HG03460 (cell line): Measurements from ENCODE around the gene ZCCHC24.
A peak's percentile ranks its signal among the peaks of the same experiment; 100 is the strongest.
"Not testable (repeated sequence)": the region's sequence is repeated elsewhere in the genome, so short reads cannot be mapped to it uniquely, and the experiment has no call there.

Experiments
- ATAC-seq: cut with Tn5 transposase; IDR thresholded peaks from one replicate; pipeline ENCODE4 v1.9.1; 2021; ENCODE audit not compliant: unreplicated experiment

The ZCCHC24 gene

GRCh38 chr10:79447249-79447648 is 1.8 kb upstream of the ZCCHC24 start:
- ATAC-seq: not testable (repeated sequence)

DNA sequence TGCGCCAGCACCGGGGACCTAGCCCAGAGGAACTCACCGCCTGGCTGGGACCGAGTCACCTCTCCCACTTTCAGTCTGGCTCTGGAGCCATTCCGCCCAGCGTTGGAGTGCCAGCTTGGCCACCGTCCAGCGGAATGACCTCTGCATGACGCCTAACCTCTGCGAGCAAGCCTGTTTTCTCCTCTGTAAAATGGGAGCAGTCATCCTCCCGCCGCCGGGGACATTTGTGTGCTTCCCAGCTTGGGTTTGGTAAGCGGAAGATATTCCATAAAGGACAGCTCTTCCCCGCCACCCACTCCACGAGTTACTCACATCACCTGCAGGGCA is 1.3 kb upstream of the ZCCHC24 start:
- no peak for ATAC-seq

GRCh38 chr10:79445977-79446757 is 743 bp upstream of the ZCCHC24 start:
- ATAC-seq: no peak

DNA sequence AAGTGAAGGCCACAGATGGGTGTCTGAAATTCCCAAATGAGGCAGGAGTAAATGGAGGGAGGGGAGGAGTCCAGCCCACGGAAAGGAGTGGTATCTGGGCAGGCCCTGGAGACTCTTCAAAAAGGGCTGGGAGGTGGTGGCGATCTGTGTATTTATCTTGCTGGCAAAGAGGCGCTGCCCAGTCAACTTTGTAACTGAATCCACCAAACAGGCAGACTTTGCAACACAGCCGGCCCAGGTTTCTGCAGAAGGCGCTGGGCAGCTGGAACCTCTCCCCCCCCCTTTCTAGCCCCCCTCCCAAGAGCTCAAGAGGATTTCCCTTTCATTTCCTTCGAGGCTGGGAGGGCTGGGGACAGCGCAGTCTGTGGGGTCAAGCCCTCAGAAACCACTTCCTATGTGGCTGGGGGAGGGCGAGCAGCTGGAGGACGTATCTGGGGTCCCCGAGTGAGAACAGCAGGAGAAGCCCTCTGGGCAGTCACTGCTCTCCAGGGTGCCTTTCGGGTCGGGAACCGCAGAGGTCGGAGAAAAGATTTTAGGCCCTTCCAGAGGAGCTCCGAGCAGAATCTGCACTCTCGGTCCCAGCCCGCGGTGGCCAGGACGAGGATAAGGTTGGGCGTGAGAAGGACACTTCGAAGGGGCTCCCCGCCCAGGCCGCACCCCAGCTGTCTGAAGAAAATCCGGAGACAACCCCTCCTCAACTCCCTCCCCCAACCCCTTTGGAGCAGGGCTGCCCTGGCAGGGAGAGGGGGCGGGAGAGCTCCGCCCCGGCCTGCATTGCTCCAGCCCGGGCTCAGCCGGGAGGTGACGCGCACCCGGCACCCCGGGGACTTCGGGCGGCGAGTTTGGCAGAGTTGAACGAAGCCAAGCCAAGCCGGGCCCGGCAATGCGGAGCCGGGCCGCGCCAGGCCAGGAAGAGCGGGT is 965 bp downstream of the ZCCHC24 start:
- ATAC-seq: peak; percentile 22

DNA sequence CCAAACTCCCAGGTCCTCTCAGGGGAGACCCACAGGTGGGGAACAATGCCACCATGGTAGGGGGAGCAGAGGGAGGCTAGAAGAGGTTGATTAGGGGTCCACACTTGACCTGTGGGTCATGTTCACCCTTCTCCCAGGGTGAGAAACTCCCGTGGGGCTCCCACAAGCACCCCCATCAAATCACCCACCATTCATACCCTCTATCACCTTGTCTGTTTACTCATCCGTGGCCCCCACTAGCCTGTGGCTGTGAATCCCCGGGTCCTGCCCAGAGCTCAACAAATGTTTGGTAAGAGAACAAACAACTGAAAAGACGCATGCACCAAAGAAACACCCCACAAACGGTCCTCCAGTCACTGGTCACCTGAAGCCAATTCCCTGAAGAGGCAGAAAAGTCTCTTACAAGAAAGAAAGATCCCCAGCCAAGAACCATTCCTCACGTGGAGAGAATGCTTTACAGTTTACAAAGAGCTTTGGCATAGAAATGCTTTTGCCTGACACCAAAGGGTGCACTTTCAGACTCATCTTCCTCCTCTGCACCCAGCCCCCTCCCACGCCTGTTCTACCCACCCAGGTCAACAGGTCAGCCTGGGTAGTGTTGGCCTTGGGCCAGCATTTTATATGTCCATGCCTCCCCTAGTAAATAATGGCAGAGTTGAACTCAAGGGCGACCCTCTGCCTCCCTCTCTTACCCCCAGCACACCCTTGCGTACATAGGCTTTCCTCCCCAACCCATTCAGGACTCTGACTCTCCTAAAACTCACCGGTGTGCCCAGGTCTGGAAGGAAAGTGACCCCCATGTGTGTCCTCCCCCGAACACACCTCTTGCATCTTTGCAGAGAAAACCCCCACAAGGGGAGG is 1.9 kb downstream of the ZCCHC24 start:
- no peak for ATAC-seq

GRCh38 chr10:79442171-79443040 is 3.0 kb downstream of the ZCCHC24 start:
- ATAC-seq: no peak

GRCh38 chr10:79441433-79441832 is 4.0 kb downstream of the ZCCHC24 start:
- no peak for ATAC-seq

DNA sequence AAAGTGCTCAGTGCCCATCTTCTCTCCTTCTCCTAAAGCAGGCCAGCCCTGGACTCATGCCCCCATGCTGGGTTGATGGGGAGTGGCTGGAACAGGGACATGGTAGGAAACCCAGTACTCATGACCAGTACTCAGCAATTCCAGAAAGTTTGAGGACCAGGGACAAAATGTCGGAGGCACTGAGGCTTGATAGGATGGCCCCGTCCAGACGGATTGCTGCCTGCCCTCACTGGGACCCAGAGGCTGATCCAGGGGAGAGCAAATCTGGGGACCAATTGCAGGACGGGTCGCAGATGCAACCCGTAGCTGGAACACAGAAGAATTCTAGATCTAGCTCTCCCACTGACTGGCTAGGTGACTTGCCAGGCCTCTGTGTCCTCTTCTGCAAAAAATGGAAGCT is 5.1 kb downstream of the ZCCHC24 start:
- no peak for ATAC-seq

GRCh38 chr10:79438699-79439085 is 6.7 kb downstream of the ZCCHC24 start:
- ATAC-seq: no peak

- ATAC-seq: no peak
Observed at GRCh38 chr10:79438021-79438698, 7.3 kb downstream of the ZCCHC24 start.

DNA sequence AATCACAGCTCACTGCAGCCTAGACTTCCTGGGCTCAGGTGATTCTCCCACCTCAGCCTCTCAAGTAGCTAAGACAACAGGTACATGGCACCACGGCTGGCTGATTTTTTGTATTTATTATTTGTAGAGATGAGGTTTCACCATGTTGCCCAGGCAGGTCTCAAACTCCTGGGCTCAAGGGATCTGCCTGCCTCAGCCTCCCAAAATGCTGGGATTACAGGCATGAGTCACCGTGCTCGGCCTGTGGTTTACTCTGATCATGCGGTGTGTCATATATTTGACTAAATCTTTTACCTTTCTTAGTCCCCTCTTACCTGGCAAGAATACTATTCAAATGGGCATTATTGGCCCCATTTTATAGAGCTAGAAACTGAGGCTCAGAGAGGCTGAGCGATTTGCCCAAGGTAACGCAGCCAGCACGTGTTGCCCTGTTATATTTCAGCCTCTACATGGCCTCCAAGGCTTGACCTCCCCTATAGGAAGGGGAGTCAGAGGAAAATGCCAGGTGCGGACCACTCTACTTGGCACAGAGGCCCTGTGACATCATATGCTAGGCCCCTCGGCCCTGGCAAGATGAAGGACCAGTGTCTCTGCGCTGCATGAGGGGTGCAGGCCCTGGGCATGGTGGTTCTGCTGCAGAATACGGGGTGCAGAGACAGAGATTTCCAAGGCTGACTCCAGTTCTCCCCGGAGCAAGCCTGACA is 8.2 kb downstream of the ZCCHC24 start:
- ATAC-seq: no peak

- ATAC-seq: no peak
Observed at GRCh38 chr10:79436850-79437103, 8.6 kb downstream of the ZCCHC24 start.

DNA sequence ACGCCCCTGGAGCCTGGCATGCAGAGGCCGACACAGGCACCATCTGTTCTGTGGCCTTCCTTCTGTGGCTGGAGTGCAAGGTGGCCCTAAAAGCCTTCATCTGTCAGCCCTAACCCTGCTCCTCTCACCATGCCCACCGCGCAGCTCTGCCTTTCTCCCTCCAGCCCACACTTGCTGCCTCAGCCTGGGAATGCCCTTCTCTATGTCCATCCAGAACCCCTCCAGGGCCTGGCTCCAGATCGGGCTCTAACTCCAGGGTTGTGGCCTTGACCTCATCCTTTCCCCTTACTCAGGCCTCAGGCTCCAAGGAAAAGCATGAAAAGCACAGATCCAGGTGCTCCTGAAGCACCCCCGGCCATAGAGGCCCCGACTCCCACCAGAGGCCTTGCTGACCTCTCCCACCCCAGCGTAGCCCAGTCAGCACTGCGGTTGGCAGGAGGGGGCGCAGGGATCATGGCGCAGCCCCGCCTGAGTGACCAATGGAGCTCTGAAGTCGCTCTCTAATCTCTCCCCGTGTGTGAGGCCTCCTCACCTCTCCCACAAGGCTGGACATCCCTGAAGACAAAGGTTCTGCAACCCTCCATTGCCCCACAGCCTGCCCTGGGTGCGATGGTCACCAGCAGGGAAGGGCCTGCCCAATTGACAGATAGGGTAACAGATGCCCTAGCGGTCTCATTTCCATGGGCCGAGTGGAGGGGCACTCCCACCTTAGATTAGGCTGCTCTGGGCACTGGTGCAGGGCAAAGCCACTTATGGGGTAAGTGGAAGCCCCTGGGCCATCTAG is 9.2 kb downstream of the ZCCHC24 start:
- ATAC-seq: no peak

GRCh38 chr10:79435271-79436065 is 10.0 kb downstream of the ZCCHC24 start:
- no peak for ATAC-seq

DNA sequence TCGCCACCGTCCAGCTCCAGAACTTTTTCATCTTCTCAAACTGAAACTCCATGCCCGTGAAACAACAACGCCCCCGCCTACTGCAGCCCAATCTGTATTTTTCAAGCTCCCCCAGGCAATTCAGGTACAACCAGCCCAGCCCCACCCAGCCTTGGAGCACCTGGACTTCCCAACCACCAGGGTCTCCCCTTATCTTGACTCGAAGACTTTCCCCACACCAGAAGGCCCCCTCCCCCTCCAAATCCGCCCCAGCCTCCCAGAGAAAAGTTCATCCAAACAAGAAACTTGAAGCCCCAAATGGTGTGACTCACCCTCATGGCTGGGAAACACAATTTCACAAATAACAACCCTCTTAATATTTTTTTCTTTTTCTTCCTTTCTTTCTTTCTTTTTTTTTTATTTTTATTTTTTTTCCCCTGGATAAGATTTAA is 10.6 kb downstream of the ZCCHC24 start:
- ATAC-seq: no peak

DNA sequence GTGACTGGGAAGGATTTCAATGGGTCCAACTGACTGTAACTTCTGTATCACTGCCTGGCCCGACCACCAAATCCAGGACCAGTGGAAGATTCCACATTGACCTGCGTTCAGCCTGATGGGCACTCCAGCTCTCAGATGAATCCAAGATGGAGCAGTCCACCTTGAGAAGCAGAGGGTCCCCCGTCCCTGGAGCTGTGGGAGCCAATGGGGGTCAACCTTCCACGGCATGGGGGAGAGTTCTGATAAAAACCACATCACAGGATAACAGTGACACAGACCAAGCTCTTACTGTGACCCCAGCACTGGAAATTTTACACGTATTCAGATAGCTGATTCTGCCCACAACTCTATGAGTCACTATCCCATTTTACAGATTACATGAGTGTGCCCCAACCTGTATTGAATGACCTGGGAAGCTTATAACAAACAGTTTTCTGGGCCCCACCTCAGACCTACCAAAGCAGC is 11.2 kb downstream of the ZCCHC24 start:
- ATAC-seq: no peak

DNA sequence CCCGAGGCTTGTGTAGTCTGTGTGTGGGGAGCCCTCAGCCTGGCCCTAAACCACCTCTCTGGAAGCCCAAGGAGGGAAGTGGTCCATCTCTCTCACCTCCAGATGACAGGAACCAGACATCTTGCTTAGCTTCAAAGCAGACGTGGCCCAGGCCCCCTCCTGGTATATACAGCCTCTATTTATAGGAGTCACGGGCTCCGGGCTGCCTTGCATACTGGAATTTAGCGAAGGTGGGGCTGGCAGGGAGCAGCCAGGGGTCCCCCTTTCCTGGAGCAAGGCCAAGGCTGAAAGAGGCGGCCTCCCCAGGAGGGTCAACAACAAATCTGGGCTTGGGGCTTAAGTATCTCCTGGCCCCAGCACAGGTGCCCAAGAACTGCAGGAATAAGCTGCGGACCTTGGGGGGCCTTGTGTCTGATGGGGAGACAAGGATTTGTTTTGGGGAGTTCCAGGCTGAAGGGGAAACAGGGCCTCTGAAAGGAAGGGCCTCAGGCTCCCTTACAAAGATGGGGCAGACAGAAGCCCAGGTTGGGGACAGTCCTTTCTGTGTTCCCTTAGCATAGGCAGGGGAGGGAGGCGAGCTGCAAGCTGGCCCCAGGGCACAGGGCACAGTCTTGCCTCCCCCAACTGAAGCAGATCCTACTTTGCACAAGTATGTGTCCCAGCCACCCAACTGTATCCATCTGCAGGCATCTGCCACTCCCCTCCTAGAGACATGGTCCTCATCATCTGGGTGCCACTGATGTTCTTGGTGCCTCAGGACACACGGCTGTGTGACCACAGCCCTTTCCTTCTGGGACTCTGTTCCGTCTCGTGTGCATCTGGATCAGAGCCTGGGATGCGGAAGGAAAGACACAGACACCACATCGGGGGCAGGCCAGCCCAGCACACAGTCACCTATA is 11.9 kb downstream of the ZCCHC24 start:
- ATAC-seq: no peak
